IMR-90 (cell line): Measurements from ENCODE around the gene TRAF1. TPM values are rescaled to one million over a fixed set of nuclear protein-coding genes. Genes with fewer than 3 reads are reported as not detected.

ENCODE experiments used
- ATAC-seq: fragments of 200-7000 bp; cut with Tn5 transposase; 2 replicates; pipeline ENCODE4 v1.9.1; 2020; ENCODE audit warnings: low read depth, mild to moderate bottlenecking, moderate library complexity
- BruUV-seq: library from RNA; stranded (reverse); fragments of 400-500 nt; replicated peaks from 2 replicates; lab custom pipeline; 2021; lab: Mats Ljungman, UMichigan
- CTCF ChIA-PET: fragments of 300-600 bp; formaldehyde crosslinking; extraction: SDS; loops from one replicate; lab custom pipeline; 2021; ENCODE audit warnings: antibody characterized with exemption; lab: Yijun Ruan, JAX
- POLR2A ChIA-PET: fragments of 300-600 bp; sonication (Branson Sonifier 250); formaldehyde crosslinking; loops from one replicate; lab custom pipeline; 2022; ENCODE audit warnings: antibody characterized with exemption; ENCODE audit not compliant: unreplicated experiment; lab: Charles Lee
- DNase-seq: peaks from one replicate; pipeline ENCODE4 v3.0.0; 2013
- H2AFZ ChIP-seq: replicated peaks from 2 replicates; pipeline ENCODE3; 2013; ENCODE audit warnings: low read length, mild to moderate bottlenecking; ENCODE audit not compliant: poor library complexity
- H2AK5ac ChIP-seq: 2 replicates; pipeline ENCODE4 v1.6.1; 2013; ENCODE audit warnings: low read depth, low read length, inconsistent platforms
- H2AK9ac ChIP-seq: replicated peaks from 2 replicates; pipeline ENCODE3; 2013; ENCODE audit warnings: mild to moderate bottlenecking, low read depth, low read length, moderate library complexity; ENCODE audit not compliant: poor library complexity
- H2BK120ac ChIP-seq: 2 replicates; pipeline ENCODE4 v1.6.1; 2013; ENCODE audit warnings: low read depth, low read length, inconsistent platforms
- H2BK15ac ChIP-seq: 3 replicates; pipeline ENCODE4 v1.6.1; 2013; ENCODE audit warnings: low read depth, low read length, inconsistent platforms
- H2BK20ac ChIP-seq: 2 replicates; pipeline ENCODE4 v1.6.1; 2013; ENCODE audit warnings: low read depth, mild to moderate bottlenecking, inconsistent platforms, low read length, moderate library complexity
- H2BK5ac ChIP-seq: 2 replicates; pipeline ENCODE4 v1.6.1; 2013; ENCODE audit warnings: mild to moderate bottlenecking, low read depth, low read length, inconsistent platforms; ENCODE audit not compliant: poor library complexity, severe bottlenecking
- H3K14ac ChIP-seq: replicated peaks from 2 replicates; pipeline ENCODE4 v1.6.1; 2013; ENCODE audit warnings: low read depth, low read length, inconsistent platforms
- H3K18ac ChIP-seq: 2 replicates; pipeline ENCODE4 v1.6.1; 2013; ENCODE audit warnings: low read depth, low read length, control low read depth
- H3K23ac ChIP-seq: 2 replicates; pipeline ENCODE4 v1.6.1; 2013; ENCODE audit warnings: low read depth, low read length, inconsistent platforms
- H3K27ac ChIP-seq: 2 replicates; pipeline ENCODE4 v1.5.1; 2013; ENCODE audit warnings: mild to moderate bottlenecking, control low read depth, low read length; ENCODE audit not compliant: insufficient read depth
- H3K27me3 ChIP-seq: 2 replicates; pipeline ENCODE4 v1.6.1; 2013; ENCODE audit warnings: low read length; ENCODE audit not compliant: control insufficient read depth, insufficient read depth
- H3K36me3 ChIP-seq: 2 replicates; pipeline ENCODE4 v1.6.1; 2013; ENCODE audit warnings: low read length, mixed read lengths; ENCODE audit not compliant: control insufficient read depth, insufficient read depth
- H3K4ac ChIP-seq: 2 replicates; pipeline ENCODE4 v1.6.1; 2013; ENCODE audit warnings: low read depth, low read length, inconsistent platforms
- H3K4me1 ChIP-seq: 2 replicates; pipeline ENCODE4 v1.6.1; 2013; ENCODE audit warnings: low read length, mixed read lengths; ENCODE audit not compliant: control insufficient read depth, insufficient read depth
- H3K4me2 ChIP-seq: 2 replicates; pipeline ENCODE4 v1.6.1; 2013; ENCODE audit warnings: low read depth, mild to moderate bottlenecking, control low read depth, low read length, moderate library complexity
- H3K4me3 ChIP-seq: 2 replicates; pipeline ENCODE4 v1.5.1; 2013; ENCODE audit warnings: low read depth, mild to moderate bottlenecking, control low read depth, low read length, moderate library complexity; ENCODE audit not compliant: insufficient read depth
- H3K56ac ChIP-seq: 2 replicates; pipeline ENCODE4 v1.6.1; 2013; ENCODE audit warnings: low read length, inconsistent platforms; ENCODE audit not compliant: insufficient read depth; ENCODE audit errors: extremely low read depth
- H3K79me1 ChIP-seq, 2 experiments: 2 replicates each; pipeline ENCODE4 v1.6.1; 2013; ENCODE audit warnings: low read length in 2 of 2, inconsistent platforms in 1 of 2, low read depth in 1 of 2
- H3K9ac ChIP-seq: 2 replicates; pipeline ENCODE4 v1.6.1; 2013; ENCODE audit warnings: low read depth, low read length, control low read depth
- H3K9me1 ChIP-seq: 2 replicates; pipeline ENCODE4 v1.6.1; 2013; ENCODE audit warnings: low read length, inconsistent platforms; ENCODE audit not compliant: insufficient read depth
- H3K9me3 ChIP-seq: 2 replicates; pipeline ENCODE4 v1.6.1; 2013; ENCODE audit warnings: low read length; ENCODE audit not compliant: control insufficient read depth, insufficient read depth
- H4K20me1 ChIP-seq: 2 replicates; pipeline ENCODE4 v1.6.1; 2013; ENCODE audit warnings: low read length, inconsistent platforms; ENCODE audit not compliant: insufficient read depth
- H4K5ac ChIP-seq: 2 replicates; pipeline ENCODE4 v1.6.1; 2013; ENCODE audit warnings: mild to moderate bottlenecking, low read depth, low read length, control low read depth
- H4K8ac ChIP-seq, 2 experiments: 2 replicates each; pipeline ENCODE4 v1.6.1; 2013; ENCODE audit warnings: low read depth in 2 of 2, low read length in 2 of 2, control low read depth in 1 of 2, inconsistent platforms in 1 of 2
- H4K91ac ChIP-seq: 2 replicates; pipeline ENCODE4 v1.6.1; 2013; ENCODE audit warnings: low read depth, low read length, inconsistent platforms; ENCODE audit not compliant: insufficient read depth
- BHLHE40 ChIP-seq: fragments of 150-350 bp; IDR thresholded peaks from 2 replicates; pipeline ENCODE4 v1.6.1; 2016; ENCODE audit warnings: mild to moderate bottlenecking, low read depth, low read length
- CEBPB ChIP-seq: IDR thresholded peaks from 2 replicates; pipeline ENCODE4 v1.6.1; 2012; ENCODE audit warnings: low read depth, low read length, improper control_type of control experiment
- CHD1 ChIP-seq: IDR thresholded peaks from 2 replicates; pipeline ENCODE4 v1.6.1; 2012; ENCODE audit warnings: low read depth, low read length, improper control_type of control experiment
- CTCF ChIP-seq: conservative IDR thresholded peaks from 2 replicates; pipeline ENCODE4 v1.5.1; 2012; ENCODE audit warnings: mild to moderate bottlenecking, low read depth, low read length, improper control_type of control experiment
- ELK1 ChIP-seq: fragments of 150-350 bp; IDR thresholded peaks from 2 replicates; pipeline ENCODE4 v1.6.1; 2016; ENCODE audit warnings: low read depth, mild to moderate bottlenecking, low read length, moderate library complexity, borderline replicate concordance
- FOS ChIP-seq: fragments of 150-350 bp; IDR thresholded peaks from 2 replicates; pipeline ENCODE4 v1.6.1; 2016; ENCODE audit warnings: low read depth, low read length
- MAFK ChIP-seq: IDR thresholded peaks from 2 replicates; pipeline ENCODE4 v1.6.1; 2012; ENCODE audit warnings: low read depth, low read length, improper control_type of control experiment
- MAZ ChIP-seq: IDR thresholded peaks from 2 replicates; pipeline ENCODE4 v1.6.1; 2012; ENCODE audit warnings: low read depth, mild to moderate bottlenecking, low read length, improper control_type of control experiment, moderate library complexity, borderline replicate concordance
- MXI1 ChIP-seq: IDR thresholded peaks from 2 replicates; pipeline ENCODE4 v1.6.1; 2012; ENCODE audit warnings: low read depth, mild to moderate bottlenecking, low read length, moderate library complexity, borderline replicate concordance
- NFE2L2 ChIP-seq: fragments of 150-350 bp; IDR thresholded peaks from 2 replicates; pipeline ENCODE4 v1.6.1; 2016; ENCODE audit warnings: low read depth, mild to moderate bottlenecking, low read length
- POLR2A ChIP-seq: IDR thresholded peaks from 2 replicates; pipeline ENCODE4 v1.6.1; 2012; ENCODE audit warnings: mild to moderate bottlenecking, low read depth, low read length
- RAD21 ChIP-seq: IDR thresholded peaks from 2 replicates; pipeline ENCODE4 v1.6.1; 2012; ENCODE audit warnings: low read length, improper control_type of control experiment
- RCOR1 ChIP-seq: IDR thresholded peaks from 2 replicates; pipeline ENCODE4 v1.6.1; 2012; ENCODE audit warnings: mild to moderate bottlenecking, low read length, improper control_type of control experiment; ENCODE audit not compliant: insufficient replicate concordance
- RFX5 ChIP-seq: IDR thresholded peaks from 2 replicates; pipeline ENCODE4 v1.8.0; 2012; ENCODE audit warnings: low read depth, mild to moderate bottlenecking, low read length, moderate library complexity
- SMC3 ChIP-seq: fragments of 150-350 bp; IDR thresholded peaks from 2 replicates; pipeline ENCODE4 v1.6.1; 2016; ENCODE audit warnings: low read depth, mild to moderate bottlenecking, antibody characterized with exemption, low read length, moderate library complexity
- WGBS, 2 experiments: methylation state at CpG; one replicate each; pipeline versions ENCODE4 v1.1.5 to v1.1.7; 2013; ENCODE audit warnings: missing lambda C conversion rate in 2 of 2; ENCODE audit not compliant: insufficient read length in 1 of 2; ENCODE audit errors: extremely low coverage in 2 of 2; 5-methylcytosine and 5-hydroxymethylcytosine counted together
- dilution Hi-C: fragments of 300-500 bp; cut with HindIII; formaldehyde crosslinking; loops from one replicate; pipeline ENCODE4 v1.14.3; 2018; ENCODE audit warnings: low sequenced_read_pairs; ENCODE audit not compliant: unreplicated experiment
- in situ Hi-C: fragments of 300-500 bp; cut with MboI; formaldehyde crosslinking; loops from 3 replicates; pipeline ENCODE4 v1.14.3; 2019; ENCODE audit warnings: low sequenced_read_pairs, inconsistent platforms, mixed read lengths
- intact Hi-C: fragments of 100-400 bp; cut with micrococcal nuclease; formaldehyde crosslinking; loops from 2 replicates; pipeline ENCODE4 v1.10.0; 2022
- polyA plus RNA-seq, 3 experiments: library from polyadenylated mRNA; depleted of rRNA; stranded (reverse); fragments of >200 nt; gene quantifications; 2 replicates each; pipeline ENCODE4 v1.2.3, GENCODE V29; 2012; ENCODE audit warnings: low replicate concordance in 1 of 3
- total RNA-seq: library from RNA; depleted of rRNA; stranded (reverse); fragments of >200 nt; gene quantifications from 2 replicates; pipeline ENCODE4 v1.2.3, GENCODE V29; 2012

Gene TRAF1
- total and polyA plus RNA-seq, 2 of the 4 experiments (the other 2 are of a cell fraction), result 3.9 to 4.1 TPM

DNA sequence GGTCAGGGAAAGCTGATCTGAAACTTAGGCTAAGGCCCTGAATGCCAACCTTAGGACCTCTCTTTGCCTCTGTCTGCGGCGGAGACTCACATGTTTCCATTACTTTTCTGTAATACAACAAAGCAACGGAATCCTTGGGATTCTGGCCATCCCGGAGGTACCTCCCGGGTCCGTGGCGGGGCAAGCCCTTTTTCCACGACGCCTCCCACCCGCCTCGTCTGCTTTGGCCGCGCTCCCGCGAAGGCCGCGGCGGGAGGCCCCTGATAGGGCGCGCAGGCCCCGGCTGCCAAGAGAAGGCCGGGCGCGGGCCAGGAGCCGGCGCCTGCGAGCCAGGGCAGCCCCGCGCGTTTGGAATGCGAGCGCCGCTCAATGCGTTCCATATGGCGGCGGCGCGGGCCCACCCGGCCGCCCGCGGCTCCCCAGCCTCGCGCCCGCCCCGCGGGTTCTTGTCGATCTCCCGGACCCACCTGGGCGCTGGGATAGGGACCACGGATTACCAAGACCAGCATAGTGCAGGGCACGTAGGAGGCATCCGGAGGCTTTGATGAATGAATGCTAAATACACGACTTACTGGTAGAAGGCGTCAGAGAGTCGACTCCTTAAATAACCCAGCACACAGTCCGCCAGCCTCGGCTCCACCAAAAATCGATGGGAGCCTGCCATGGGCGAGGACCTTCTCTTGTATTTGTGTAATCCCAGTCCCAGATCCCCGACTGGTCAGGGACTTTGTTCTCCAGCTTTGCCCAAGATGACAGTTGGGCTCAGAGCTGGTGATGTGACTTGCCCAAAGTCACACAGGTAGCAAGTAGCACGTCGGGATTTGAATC is 32.1 kb downstream of the TRAF1 start:
- no peak overlapping the region for H2BK20ac ChIP-seq
- CTCF ChIA-PET, result no interaction called here
- peak; percentile 46 for ATAC-seq
- TF ChIP-seq FOS, result no peak
- TF ChIP-seq BHLHE40, result no peak
- TF ChIP-seq SMC3, result no peak
- TF ChIP-seq RAD21, result no peak
- TF ChIP-seq CEBPB, result no peak
- no peak for TF ChIP-seq MAZ
- TF ChIP-seq POLR2A, result no peak
- no peak for TF ChIP-seq RCOR1
- TF ChIP-seq MXI1, result no peak
- no peak for TF ChIP-seq MAFK
- TF ChIP-seq ELK1, result no peak
- TF ChIP-seq NFE2L2, result no peak
- no peak for TF ChIP-seq RFX5
- TF ChIP-seq CHD1, result no peak
- no peak for TF ChIP-seq CTCF

More for the DNA sequence above, 32.1 kb downstream of the TRAF1 start:
- in situ Hi-C loops (no loop called here), dilution Hi-C loops (no loop called here), intact Hi-C loops (no loop called here)
- H3K56ac ChIP-seq, result no peak overlapping the region
- no peak overlapping the region for H3K14ac ChIP-seq
- H3K4ac ChIP-seq, result peak overlapping the region; percentile 65
- H2AK9ac ChIP-seq, result peak overlapping the region; percentile 62
- no peaks in the 10 kb centered on the region for H3K36me3 ChIP-seq
- no peak overlapping the region for H3K18ac ChIP-seq
- no peaks in the 10 kb centered on the region for H3K79me1 ChIP-seq
- H3K9me1 ChIP-seq, result no peaks in the 10 kb centered on the region
- peak overlapping the region; percentile 72; the same call in 1 of the 2 replicates for H3K23ac ChIP-seq
- H3K27me3 ChIP-seq, result peaks cover 2% of the 10 kb centered on the region; the same call in 1 of the 2 replicates
- BruUV-seq, result no TSS peak
- H2BK5ac ChIP-seq, result no peak overlapping the region
- H4K20me1 ChIP-seq, result no peaks in the 10 kb centered on the region; the same call in 1 of the 2 replicates
- peak overlapping the region; percentile 75; the same call in 1 of the 2 replicates for H2AK5ac ChIP-seq
- H3K27ac ChIP-seq, result no peak overlapping the region
- H2AFZ ChIP-seq, result peak overlapping the region; percentile 40
- no peak overlapping the region for H4K91ac ChIP-seq
- H3K9ac ChIP-seq, result no peak overlapping the region
- POLR2A ChIA-PET, result no interaction called here
- no peak overlapping the region for H4K5ac ChIP-seq
- H3K4me3 ChIP-seq, result no peak overlapping the region
- no peak overlapping the region; a peak in 1 of 4 replicates for H4K8ac ChIP-seq
- H2BK120ac ChIP-seq, result peak overlapping the region; percentile 16
- H3K4me1 ChIP-seq, result no peaks in the 10 kb centered on the region
- WGBS, 2 experiments, result 25% methylated on average over 10 of the region's 63 CpGs; no CpG with 5 or more reads in 1 of the 2 experiments
- no peak overlapping the region for H3K4me2 ChIP-seq
- H3K9me3 ChIP-seq, result no peaks in the 10 kb centered on the region
- no peak overlapping the region for H2BK15ac ChIP-seq
- no peak for DNase-seq
